BLaER1 (cell line): ENCODE measurements around the gene TET1.
"Not testable (repeated sequence)": the region's sequence is repeated elsewhere in the genome, so short reads cannot be mapped to it uniquely, and the experiment has no call there.

Experiments
- H3K27ac ChIP-seq: shearing (Covaris generic); formaldehyde crosslinking; 2 replicates; pipeline ENCODE4 v1.8.1; 2022
- H3K27me3 ChIP-seq: shearing (Covaris generic); formaldehyde crosslinking; 2 replicates; pipeline ENCODE4 v1.8.1; 2022
- H3K36me3 ChIP-seq: shearing (Covaris generic); formaldehyde crosslinking; 2 replicates; pipeline ENCODE4 v1.8.1; 2022
- H3K4me1 ChIP-seq: shearing (Covaris generic); formaldehyde crosslinking; 2 replicates; pipeline ENCODE4 v1.8.1; 2022
- H3K4me2 ChIP-seq: shearing (Covaris generic); formaldehyde crosslinking; 2 replicates; pipeline ENCODE4 v1.8.1; 2022
- H3K4me3 ChIP-seq: shearing (Covaris generic); formaldehyde crosslinking; 2 replicates; pipeline ENCODE4 v1.8.1; 2022
- H3K9ac ChIP-seq: shearing (Covaris generic); formaldehyde crosslinking; 2 replicates; pipeline ENCODE4 v1.8.1; 2022
- H3K9me3 ChIP-seq: shearing (Covaris generic); formaldehyde crosslinking; 2 replicates; pipeline ENCODE4 v1.8.1; 2022
- H4K20me1 ChIP-seq: shearing (Covaris generic); formaldehyde crosslinking; 2 replicates; pipeline ENCODE4 v1.8.1; 2022
- Cebpa-rat ChIP-seq: shearing (Covaris generic); IDR thresholded peaks from 2 replicates; pipeline ENCODE4 v1.8.1; 2022

The TET1 gene

GRCh38 chr10:68560186-68560942, at the start of gene TET1:
TET1 (plus strand) TSS chr10:68560337; CDS start chr10:68572339, 12,002 bp downstream.
- H3K4me2 ChIP-seq = no peak within 1 kb of the TSS
- H3K4me1 ChIP-seq = peaks cover 14% of the 10 kb centered on the region; the same call in 1 of the 2 replicates
- no peak within 1 kb of the TSS for H3K9ac ChIP-seq
- TF ChIP-seq Cebpa-rat = no peak
- peaks cover 9% of the 10 kb centered on the region; the same call in 1 of the 2 replicates for H3K9me3 ChIP-seq
- peaks cover 72% of the 10 kb centered on the region for H3K27me3 ChIP-seq
- peaks cover 34% of the 10 kb centered on the region; the same call in 1 of the 2 replicates for H4K20me1 ChIP-seq
- no peak within 1 kb of the TSS for H3K4me3 ChIP-seq
- no peak within 1 kb of the TSS for H3K27ac ChIP-seq
- H3K36me3 ChIP-seq = no peaks in the 10 kb centered on the region

GRCh38 chr10:68516216-68516615, 43.9 kb upstream of the TET1 start:
- H3K4me1 ChIP-seq, H3K9me3 ChIP-seq, H3K4me3 ChIP-seq, H3K27me3 ChIP-seq, H3K4me2 ChIP-seq, H3K27ac ChIP-seq, H3K9ac ChIP-seq, H4K20me1 ChIP-seq: not testable (repeated sequence)
- peaks cover 36% of the 10 kb centered on the region for H3K36me3 ChIP-seq

- no peak for TF ChIP-seq Cebpa-rat
- Histone ChIP-seq H3K27me3 (no peaks in the 10 kb centered on the region), H4K20me1 (no peaks in the 10 kb centered on the region), H3K9me3 (no peaks in the 10 kb centered on the region), H3K4me1 (no peaks in the 10 kb centered on the region), H3K4me2 (no peak overlapping the region), H3K27ac (no peak overlapping the region), H3K9ac (no peak overlapping the region), H3K4me3 (no peak overlapping the region), H3K36me3 (peaks cover 37% of the 10 kb centered on the region)
Measured at GRCh38 chr10:68516766-68517165, 43.4 kb upstream of the TET1 start.

GRCh38 chr10:68517188-68517587, 42.9 kb upstream of the TET1 start:
- Histone ChIP-seq H3K36me3 (peaks cover 37% of the 10 kb centered on the region), H3K27ac (no peak overlapping the region), H3K4me3 (no peak overlapping the region), H3K9ac (no peak overlapping the region), H3K4me2 (no peak overlapping the region), H4K20me1 (no peaks in the 10 kb centered on the region), H3K27me3 (no peaks in the 10 kb centered on the region), H3K4me1 (no peaks in the 10 kb centered on the region), H3K9me3 (no peaks in the 10 kb centered on the region)
- no peak for TF ChIP-seq Cebpa-rat

- not testable (repeated sequence) for H3K4me1 ChIP-seq, H3K4me2 ChIP-seq, H3K27me3 ChIP-seq, H3K27ac ChIP-seq, H4K20me1 ChIP-seq, H3K4me3 ChIP-seq, H3K9me3 ChIP-seq, H3K9ac ChIP-seq
- peaks cover 37% of the 10 kb centered on the region for H3K36me3 ChIP-seq
Measured at GRCh38 chr10:68518609-68519008, 41.5 kb upstream of the TET1 start.

GRCh38 chr10:68525490-68526038, 34.6 kb upstream of the TET1 start:
- not testable (repeated sequence) for H3K9me3 ChIP-seq, H3K9ac ChIP-seq, H3K4me3 ChIP-seq, H4K20me1 ChIP-seq, H3K27me3 ChIP-seq, H3K27ac ChIP-seq, H3K4me2 ChIP-seq
- Histone ChIP-seq H3K36me3 (peaks cover 16% of the 10 kb centered on the region), H3K4me1 (peaks cover 12% of the 10 kb centered on the region)

GRCh38 chr10:68526634-68527307, 33.4 kb upstream of the TET1 start:
- Histone ChIP-seq H3K4me3 (peak overlapping the region; percentile 94), H3K27ac (peak overlapping the region; percentile 75), H3K4me2 (peak overlapping the region; percentile 92), H3K36me3 (peaks cover 10% of the 10 kb centered on the region), H3K9me3 (no peaks in the 10 kb centered on the region), H4K20me1 (no peaks in the 10 kb centered on the region), H3K9ac (peak overlapping the region; percentile 91), H3K4me1 (peaks cover 12% of the 10 kb centered on the region), H3K27me3 (no peaks in the 10 kb centered on the region)
- TF ChIP-seq Cebpa-rat = no peak

GRCh38 chr10:68536973-68537372, 23.2 kb upstream of the TET1 start:
- Histone ChIP-seq H3K4me1 (no peaks in the 10 kb centered on the region), H3K36me3 (no peaks in the 10 kb centered on the region), H3K4me3 (no peak overlapping the region), H3K9ac (no peak overlapping the region), H3K27ac (no peak overlapping the region), H3K27me3 (no peaks in the 10 kb centered on the region), H3K9me3 (no peaks in the 10 kb centered on the region), H4K20me1 (no peaks in the 10 kb centered on the region), H3K4me2 (no peak overlapping the region)
- no peak for TF ChIP-seq Cebpa-rat

GRCh38 chr10:68537796-68538195, 22.3 kb upstream of the TET1 start:
- H3K4me2 ChIP-seq = no peak overlapping the region
- no peaks in the 10 kb centered on the region for H4K20me1 ChIP-seq
- no peak overlapping the region for H3K27ac ChIP-seq
- H3K9ac ChIP-seq = no peak overlapping the region
- no peak for TF ChIP-seq Cebpa-rat
- no peaks in the 10 kb centered on the region for H3K36me3 ChIP-seq
- H3K4me3 ChIP-seq = no peak overlapping the region
- no peaks in the 10 kb centered on the region for H3K9me3 ChIP-seq
- no peaks in the 10 kb centered on the region for H3K27me3 ChIP-seq
- H3K4me1 ChIP-seq = no peaks in the 10 kb centered on the region
